HepG2 (cell line): ENCODE data around the gene TMF1. TPM values are rescaled to one million over a fixed set of nuclear protein-coding genes. Genes with fewer than 3 reads are reported as not detected.

Experiments used
- ATF3 ChIP-seq: sonication (generic); formaldehyde crosslinking; IDR thresholded peaks from 2 replicates; pipeline ENCODE4 v1.4.0; 2020; ENCODE audit warnings: missing genetic modification reagents
- BCLAF1 ChIP-seq: fragments of 450-650 bp; IDR thresholded peaks from 2 replicates; pipeline ENCODE4 v1.6.1; 2017; ENCODE audit warnings: mild to moderate bottlenecking
- BHLHE40 ChIP-seq: IDR thresholded peaks from 2 replicates; pipeline ENCODE4 v1.6.1; 2011; ENCODE audit warnings: low read length, improper control_type of control experiment
- DPF2 ChIP-seq: sonication (generic); formaldehyde crosslinking; IDR thresholded peaks from 2 replicates; pipeline ENCODE4 v1.4.0; 2020; ENCODE audit warnings: mild to moderate bottlenecking, low read depth, missing genetic modification reagents, borderline replicate concordance
- GATAD2A ChIP-seq: IDR thresholded peaks from 2 replicates; pipeline ENCODE4 v1.6.1; 2016
- KLF6 ChIP-seq: IDR thresholded peaks from 2 replicates; pipeline ENCODE4 v1.8.0; 2016; ENCODE audit warnings: missing biosample characterization, missing genetic modification reagents
- MLLT10 ChIP-seq: sonication (generic); formaldehyde crosslinking; IDR thresholded peaks from 2 replicates; pipeline ENCODE4 v1.4.0; 2020; ENCODE audit warnings: missing genetic modification reagents
- MNT ChIP-seq: fragments of 450-650 bp; IDR thresholded peaks from 2 replicates; pipeline ENCODE4 v1.6.1; 2016
- NCOR1 ChIP-seq: fragments of 200-600 bp; sonication (generic); IDR thresholded peaks from 2 replicates; pipeline ENCODE4 v1.7.0; 2017; ENCODE audit warnings: antibody characterized with exemption, low read length, borderline replicate concordance
- PAF1 ChIP-seq: IDR thresholded peaks from 2 replicates; pipeline ENCODE4 v1.6.1; 2016; ENCODE audit warnings: missing genetic modification reagents, missing compliant biosample characterization
- PBX3 ChIP-seq: sonication (generic); formaldehyde crosslinking; IDR thresholded peaks from 2 replicates; pipeline ENCODE4 v1.8.1; 2023; ENCODE audit warnings: missing genetic modification reagents, inconsistent platforms, borderline replicate concordance
- PRDM15 ChIP-seq: sonication (generic); formaldehyde crosslinking; IDR thresholded peaks from 2 replicates; pipeline ENCODE4 v1.4.0; 2020; ENCODE audit warnings: missing genetic modification reagents
- RXRA ChIP-seq: sonication (generic); formaldehyde crosslinking; IDR thresholded peaks from 2 replicates; pipeline ENCODE4 v1.5.1; 2020; ENCODE audit warnings: missing genetic modification reagents
- SIN3A ChIP-seq: IDR thresholded peaks from 2 replicates; pipeline ENCODE4 v1.6.1; 2011; ENCODE audit warnings: low read depth, mild to moderate bottlenecking, control low read depth, low read length, borderline replicate concordance
- ZNF17 ChIP-seq: sonication (generic); formaldehyde crosslinking; IDR thresholded peaks from 2 replicates; pipeline ENCODE4 v1.5.0; 2020; ENCODE audit warnings: mild to moderate bottlenecking, missing genetic modification reagents
- ZNF326 ChIP-seq: sonication (generic); formaldehyde crosslinking; IDR thresholded peaks from 2 replicates; pipeline ENCODE4 v1.4.0; 2020; ENCODE audit warnings: missing genetic modification reagents, borderline replicate concordance
- ZNF44 ChIP-seq: sonication (generic); formaldehyde crosslinking; IDR thresholded peaks from 2 replicates; pipeline ENCODE4 v1.5.1; 2020; ENCODE audit warnings: mild to moderate bottlenecking, missing genetic modification reagents
- ZNF484 ChIP-seq: sonication (generic); formaldehyde crosslinking; IDR thresholded peaks from 2 replicates; pipeline ENCODE4 v1.5.1; 2020; ENCODE audit warnings: mild to moderate bottlenecking, low read depth, missing genetic modification reagents, borderline replicate concordance
- ZNF570 ChIP-seq: sonication (generic); formaldehyde crosslinking; IDR thresholded peaks from 2 replicates; pipeline ENCODE4 v1.4.0; 2020; ENCODE audit warnings: mild to moderate bottlenecking, missing genetic modification reagents, borderline replicate concordance
- ZNF619 ChIP-seq: sonication (generic); formaldehyde crosslinking; IDR thresholded peaks from 2 replicates; pipeline ENCODE4 v1.4.0; 2020; ENCODE audit warnings: mild to moderate bottlenecking, missing genetic modification reagents
- polyA plus RNA-seq, 8 experiments: library from polyadenylated mRNA; depleted of rRNA in 3 of 8; stranded (reverse) in 7 of 8; unstranded in 1 of 8; fragments of >200 nt; fragmentation: Illumina TruSeq in 4 of 8; extraction: Trizol in 4 of 8; gene quantifications; 2 replicates each; pipeline versions ENCODE4 v1.2.1 to v1.2.3, GENCODE V29; 2011 to 2016; ENCODE audit warnings: low read depth in 4 of 8, missing spikeins in 1 of 8, mixed read lengths in 1 of 8; ENCODE audit not compliant: insufficient read depth in 1 of 8
- total RNA-seq, 5 experiments: library from RNA; depleted of rRNA; stranded (reverse); fragments of >200 nt; fragmentation: Illumina TruSeq; extraction: Trizol; gene quantifications; 2 replicates each; pipeline ENCODE4 v1.2.3, GENCODE V29; 2016; ENCODE audit warnings: low read depth in 1 of 5

Gene TMF1
- total and polyA plus RNA-seq, 2 of the 13 experiments (the other 11 are each of a cell fraction or from before 2014, with no cell fraction given) = 12.1 to 38.4 TPM

GRCh38 chr3:69013253-69014021 lies 38.7 kb downstream of the TMF1 start, which contains the start of gene EOGT (continued):
- TF ChIP-seq BCLAF1 = no peak
- TF ChIP-seq MLLT10 (CRISPR knock-in tag) = no peak
- TF ChIP-seq DPF2 = no peak
- TF ChIP-seq RXRA (CRISPR knock-in tag) = peak; percentile 41; the same call in 1 of the 2 replicates
- no peak for TF ChIP-seq NCOR1
- no peak; the same call in 1 of the 2 replicates for TF ChIP-seq ATF3
- no peak for TF ChIP-seq ZNF17 (CRISPR knock-in tag)
- TF ChIP-seq SIN3A = no peak
- TF ChIP-seq ZNF44 (CRISPR knock-in tag) = no peak
- no peak for TF ChIP-seq PAF1 (CRISPR knock-in tag)
- TF ChIP-seq KLF6 (CRISPR knock-in tag) = peak; percentile 86
- TF ChIP-seq MNT = no peak
- no peak for TF ChIP-seq PBX3
- TF ChIP-seq ZNF619 (CRISPR knock-in tag) = no peak
- TF ChIP-seq ZNF570 (CRISPR knock-in tag) = no peak
- TF ChIP-seq ZNF326 (CRISPR knock-in tag) = no peak
- no peak for TF ChIP-seq ZNF484 (CRISPR knock-in tag)
- peak; percentile 52 for TF ChIP-seq GATAD2A
- peak; percentile 96 for TF ChIP-seq BHLHE40
- TF ChIP-seq PRDM15 = peak; percentile 61; the same call in 1 of the 2 replicates
